Measurements from ENCODE around the gene PCOLCE2.

Gene PCOLCE2

DNA sequence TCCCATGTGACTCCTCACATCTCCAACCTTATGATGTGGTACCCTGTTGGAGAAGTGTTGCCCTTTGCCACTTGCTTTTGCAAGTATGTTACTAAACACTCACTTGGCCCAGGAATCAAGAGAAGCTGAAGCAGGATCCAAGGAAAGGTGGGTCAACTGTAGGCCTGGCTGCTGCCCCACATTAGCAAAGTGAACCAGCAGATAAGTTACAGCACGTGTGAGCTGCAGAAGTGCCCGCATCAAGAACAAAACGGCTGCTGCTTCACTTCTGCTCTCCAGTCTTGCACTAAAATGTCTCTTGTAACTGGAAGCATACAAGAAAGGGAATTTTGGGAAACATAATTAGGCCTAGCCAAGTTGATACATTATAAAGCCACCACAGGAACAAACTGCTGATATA is 79.6 kb downstream of the PCOLCE2 start:
- DNase-seq (ENCODE audit: low read depth in 3 of 3) = no peak

DNA sequence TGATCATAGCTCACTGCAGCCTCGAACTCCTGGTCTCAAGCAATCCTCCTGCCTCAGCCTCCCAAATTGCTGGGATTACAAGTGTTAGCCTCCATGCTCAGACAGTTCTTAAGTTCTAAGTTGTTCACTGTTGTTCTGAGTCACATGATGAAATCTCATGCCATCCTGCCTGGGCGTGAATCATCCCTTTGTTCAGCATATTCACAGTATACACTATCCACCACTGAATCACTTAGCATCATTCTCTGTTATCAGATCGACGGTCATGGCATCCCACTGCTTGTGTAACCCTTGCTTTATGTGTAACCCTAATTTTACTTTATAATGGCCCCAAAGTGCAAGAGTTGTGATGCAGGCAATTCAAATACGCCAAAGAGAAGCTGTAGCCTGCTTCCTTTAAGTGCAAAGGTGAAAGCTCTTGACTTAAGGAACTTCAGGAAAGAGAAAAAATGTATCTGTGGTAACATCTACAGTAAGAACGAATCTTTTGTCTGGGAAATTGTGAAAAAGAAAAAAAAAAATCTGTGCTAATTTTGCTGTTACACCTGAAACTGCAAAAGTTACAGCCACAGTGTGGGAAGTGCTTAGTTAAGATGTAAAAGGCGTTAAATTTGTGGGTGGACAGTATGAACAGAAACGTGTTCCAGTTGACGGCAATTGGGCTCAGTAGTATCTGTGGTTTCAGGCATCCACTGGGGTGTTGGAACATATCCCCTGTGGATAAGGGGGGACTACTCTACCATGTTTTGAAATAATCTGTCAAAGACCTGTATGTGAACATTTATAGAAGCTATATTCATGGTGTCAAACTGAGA is 80.6 kb downstream of the PCOLCE2 start:
- no peak for DNase-seq (ENCODE audit: low read depth in 3 of 3)

DNA sequence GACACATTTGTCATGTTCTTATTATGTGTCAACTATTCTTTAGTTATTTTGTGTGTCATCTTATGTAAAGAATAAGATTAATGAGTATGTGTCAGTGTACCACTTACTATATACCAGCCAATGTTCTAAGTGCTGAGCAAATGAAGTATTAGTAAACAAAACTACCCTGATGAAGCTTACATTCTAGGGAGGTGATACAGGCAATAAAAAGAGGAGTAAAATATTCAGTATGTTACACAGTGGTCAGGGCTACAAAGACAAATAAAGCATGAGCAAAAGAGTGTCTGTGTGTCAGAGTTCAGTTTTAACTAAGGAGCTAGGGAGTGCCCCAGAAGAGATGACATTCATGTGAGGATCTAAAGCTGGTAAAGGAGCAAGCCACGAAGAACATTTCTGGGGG is 86.0 kb downstream of the PCOLCE2 start:
- DNase-seq (ENCODE audit: low read depth in 3 of 3) = no peak

DNA sequence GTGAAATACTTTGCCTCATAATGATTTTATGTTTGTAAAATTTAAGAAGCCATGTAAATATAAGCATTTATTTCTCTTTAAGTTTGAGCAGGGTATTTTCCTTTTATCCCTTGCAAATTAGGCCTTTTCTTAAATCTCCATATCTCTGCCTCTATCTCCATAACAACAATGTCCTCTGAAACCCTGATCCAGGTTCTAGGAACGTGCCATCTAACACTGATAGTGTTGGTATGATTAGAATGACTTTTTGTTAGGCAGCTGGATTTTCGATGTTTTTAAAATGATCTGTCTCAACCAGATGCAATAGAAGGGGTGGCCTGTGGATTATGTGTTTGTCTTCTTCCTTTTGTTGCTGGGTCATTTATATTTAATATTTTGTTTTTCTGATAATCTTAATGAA is 87.1 kb downstream of the PCOLCE2 start:
- DNase-seq (ENCODE audit: low read depth in 3 of 3) = no peak

DNA sequence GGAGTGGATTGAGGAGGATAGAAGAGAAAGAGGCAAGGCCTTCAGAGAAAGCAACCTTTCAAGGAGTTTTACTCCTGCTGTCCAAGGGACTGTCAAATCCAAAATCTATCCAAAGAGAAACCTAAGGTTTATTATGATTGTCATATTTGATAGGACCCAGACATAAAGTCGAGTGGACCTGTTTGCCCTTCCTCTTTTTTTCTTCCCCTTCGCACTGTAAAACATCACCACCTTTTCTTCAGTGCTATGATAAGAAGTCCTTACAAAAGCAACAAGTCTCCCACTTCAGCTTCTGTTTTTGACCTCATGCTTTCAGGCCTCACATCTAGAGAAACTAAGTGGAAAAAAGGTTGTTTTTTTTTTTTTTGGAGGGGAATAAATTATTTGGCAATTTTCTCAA is 92.1 kb downstream of the PCOLCE2 start:
- DNase-seq (ENCODE audit: low read depth in 3 of 3) = no peak

DNA sequence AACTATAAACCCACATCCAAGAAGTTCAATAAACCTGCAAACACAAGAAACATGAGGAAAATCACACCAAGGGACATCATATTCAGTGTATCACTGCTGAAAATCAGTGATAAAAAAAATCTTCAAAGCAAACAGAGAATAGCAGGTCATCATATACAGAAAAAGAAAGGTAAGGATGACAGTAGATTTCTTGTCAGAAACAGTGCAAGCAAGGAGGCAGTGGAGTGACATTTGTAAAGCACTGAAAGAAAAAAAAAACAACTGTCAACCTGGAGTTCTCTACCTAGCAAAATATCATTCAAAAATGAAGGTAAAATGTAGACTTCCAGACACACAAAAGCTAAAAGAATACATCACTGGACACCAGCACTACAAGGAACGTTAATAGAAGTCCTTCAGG is 93.6 kb downstream of the PCOLCE2 start:
- DNase-seq (ENCODE audit: low read depth in 3 of 3) = no peak

DNA sequence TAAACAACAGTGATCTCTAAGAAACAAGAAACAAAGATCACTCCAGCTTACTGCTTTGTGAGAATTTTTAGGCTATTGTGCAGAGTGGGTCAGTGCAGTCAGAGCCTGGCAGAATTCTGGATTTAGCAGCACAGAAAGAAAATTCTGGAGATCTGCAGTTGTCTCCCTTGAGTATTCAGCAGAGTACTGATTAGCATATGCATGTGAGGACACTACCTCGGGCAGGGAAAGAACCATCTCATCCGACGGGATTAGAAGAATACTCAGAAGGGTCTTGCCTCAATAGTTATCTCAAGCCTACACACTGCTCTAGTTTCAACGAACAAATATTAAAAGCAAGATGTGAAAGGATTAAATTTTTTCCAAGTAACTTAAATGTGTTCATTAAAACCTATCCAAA is 94.4 kb downstream of the PCOLCE2 start:
- no peak for DNase-seq (ENCODE audit: low read depth in 3 of 3)

DNA sequence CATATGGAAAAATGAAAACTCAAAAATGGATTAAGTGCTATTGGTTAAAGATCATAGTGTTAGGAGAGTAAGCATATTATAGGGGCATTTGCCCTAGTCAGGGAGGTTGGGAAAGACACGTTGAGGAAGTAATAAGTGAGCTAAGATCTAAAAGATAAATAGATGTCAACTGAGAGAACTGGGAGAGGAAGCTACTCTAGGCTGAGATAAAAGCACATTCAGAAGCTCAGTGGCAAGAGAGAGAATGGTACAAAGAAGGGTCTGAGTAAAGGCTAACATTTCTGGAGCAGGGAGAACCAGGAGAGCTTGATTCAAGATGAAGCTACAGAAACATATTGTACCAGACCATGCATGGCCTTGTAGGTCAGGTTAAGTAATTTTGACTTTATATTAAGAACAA is 101.2 kb downstream of the PCOLCE2 start:
- DNase-seq (ENCODE audit: low read depth in 3 of 3) = no peak

DNA sequence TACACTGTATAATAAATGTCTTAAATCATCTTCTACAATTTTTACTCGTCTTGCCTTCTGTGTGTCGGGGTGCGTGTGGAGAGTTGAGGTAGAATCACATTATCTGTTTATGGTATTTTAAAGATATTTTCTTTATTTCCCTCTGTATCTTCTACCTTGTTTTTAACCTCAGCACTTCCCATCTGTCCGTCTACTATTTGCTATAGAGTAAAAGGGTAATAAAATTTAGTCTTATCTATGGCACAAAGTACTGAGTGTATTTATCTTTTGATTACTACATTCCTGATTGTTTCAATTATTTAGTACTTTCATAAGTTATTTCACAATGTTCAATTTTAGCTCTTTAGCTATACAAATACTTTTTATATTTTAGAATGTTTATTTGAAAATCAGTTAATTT is 102.9 kb downstream of the PCOLCE2 start:
- DNase-seq (ENCODE audit: low read depth in 3 of 3) = no peak

DNA sequence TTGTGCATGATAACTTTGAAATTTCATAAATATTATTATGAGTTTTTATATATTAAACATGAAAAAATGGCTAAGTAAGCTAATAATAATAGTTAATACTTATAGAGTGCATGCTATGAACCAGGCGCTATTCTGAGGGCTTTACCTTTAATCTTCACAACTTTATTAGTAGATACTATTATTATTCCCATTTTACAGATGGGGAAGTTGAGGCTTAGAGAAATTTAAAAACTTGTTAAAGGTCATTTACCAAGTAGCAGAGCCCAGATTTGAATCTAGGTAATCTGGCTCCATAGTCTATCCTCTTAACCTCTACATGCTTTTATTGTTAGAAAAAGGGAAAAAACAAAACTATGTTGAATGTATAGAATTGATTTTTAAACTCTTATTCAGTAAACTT is 104.7 kb downstream of the PCOLCE2 start:
- DNase-seq (ENCODE audit: low read depth in 3 of 3) = no peak

DNA sequence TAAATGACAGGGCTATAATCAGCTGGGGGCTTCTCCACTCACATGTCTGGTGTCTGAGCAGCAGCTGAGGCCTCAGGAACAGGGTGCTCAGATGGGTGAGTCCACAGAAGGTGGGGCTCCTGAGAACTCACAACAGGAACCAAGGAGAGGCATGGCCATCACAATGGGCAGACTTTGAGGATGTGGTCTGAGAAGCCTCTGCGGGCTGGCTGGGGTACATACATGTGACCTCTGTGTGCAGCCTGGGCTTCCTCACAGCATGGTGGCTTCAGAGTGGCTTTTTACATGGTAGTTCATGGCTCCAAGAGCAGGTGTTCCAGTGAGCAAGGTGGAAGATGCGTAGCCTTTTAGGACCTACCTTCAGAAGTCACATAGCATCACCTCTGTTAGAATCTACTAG is 106.3 kb downstream of the PCOLCE2 start:
- no peak for DNase-seq (ENCODE audit: low read depth in 3 of 3)

DNA sequence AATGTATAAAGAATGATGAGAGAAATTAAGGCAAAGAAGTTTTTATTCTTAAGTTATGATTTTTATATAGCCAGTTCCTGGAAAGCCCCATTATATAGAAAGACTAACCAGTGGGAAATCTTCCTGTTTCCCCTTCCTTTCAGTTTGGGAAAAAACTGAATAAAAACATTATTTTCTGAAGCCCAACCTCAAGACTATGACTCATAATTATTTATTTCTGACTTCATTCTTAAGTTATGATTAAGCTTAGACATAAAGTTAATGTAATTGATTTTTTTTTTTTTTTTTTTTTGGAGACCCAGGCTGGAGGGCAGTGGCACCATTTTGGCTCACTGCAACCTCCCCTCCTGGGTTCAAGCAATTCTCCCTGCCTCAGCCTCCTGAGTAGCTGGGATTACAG is 109.3 kb downstream of the PCOLCE2 start:
- no peak for DNase-seq (ENCODE audit: low read depth in 3 of 3)

DNA sequence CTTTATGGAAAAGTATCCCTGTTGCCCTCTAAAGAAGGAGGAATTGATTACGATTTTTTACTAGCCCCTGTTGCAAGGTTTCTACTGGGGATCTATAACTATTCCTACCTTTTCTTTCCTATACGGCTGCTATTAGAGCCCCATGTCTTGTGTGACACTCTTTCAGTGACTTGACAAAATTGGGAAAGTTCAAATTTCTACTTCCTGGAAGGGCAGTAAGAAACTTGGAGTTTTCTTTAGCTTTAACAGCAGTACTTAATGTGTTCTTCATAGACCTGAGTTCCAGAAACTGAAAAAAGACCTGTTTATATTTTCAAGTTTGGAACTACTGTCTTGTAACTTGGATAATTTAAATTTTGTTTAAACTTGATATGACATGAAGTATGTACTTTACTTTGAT is 110.3 kb downstream of the PCOLCE2 start:
- DNase-seq (ENCODE audit: low read depth in 3 of 3) = no peak

DNA sequence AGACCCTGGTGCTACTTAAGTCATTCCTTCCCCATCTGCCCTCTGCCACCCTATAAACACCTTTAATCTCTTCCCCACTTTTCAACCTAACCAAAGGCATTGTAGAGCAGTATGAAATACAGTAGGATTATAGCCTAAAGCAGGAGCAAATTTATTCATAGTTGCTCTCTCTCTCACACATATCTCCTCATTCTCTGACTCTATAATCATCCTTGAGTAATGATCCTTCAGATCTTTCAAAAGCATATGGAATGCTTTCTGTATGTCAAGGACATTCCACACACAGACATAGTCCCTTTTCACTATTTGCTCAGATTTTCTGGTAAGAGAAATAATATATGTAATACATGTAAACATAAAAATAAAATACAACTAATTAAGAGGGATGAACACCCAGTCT is 111.0 kb downstream of the PCOLCE2 start:
- DNase-seq (ENCODE audit: low read depth in 3 of 3) = no peak

DNA sequence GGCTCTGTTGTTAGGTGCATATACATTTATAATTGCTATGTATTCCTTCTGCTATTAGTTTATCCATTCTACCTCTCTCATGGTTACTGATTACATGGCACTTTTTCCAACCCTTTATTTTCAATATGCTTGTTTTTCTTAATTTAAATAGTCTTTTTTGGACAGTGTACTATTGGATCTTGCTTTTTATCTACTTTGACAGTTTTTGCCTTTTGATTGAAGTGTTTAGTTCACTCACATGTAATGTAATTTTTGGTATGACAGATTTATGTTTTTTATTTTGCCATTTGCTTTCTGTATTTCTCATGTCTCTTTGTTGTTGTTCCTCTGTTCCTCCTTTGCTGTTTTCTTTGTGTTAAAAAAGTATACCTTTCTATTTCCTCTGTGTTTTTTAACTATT is 120.5 kb downstream of the PCOLCE2 start:
- DNase-seq (ENCODE audit: low read depth in 3 of 3) = no peak
